ENCODE data around the gene RUNX2. TPM values are rescaled to one million over a fixed set of nuclear protein-coding genes. Genes with fewer than 3 reads are reported as not detected.

Gene RUNX2
- total and polyA plus RNA-seq, 10 of the 15 experiments (the other 5 are each of a cell fraction or from before 2014, with no cell fraction given): 0.01 to 0.77 (median 0.15) TPM; not detected in 3

DNA sequence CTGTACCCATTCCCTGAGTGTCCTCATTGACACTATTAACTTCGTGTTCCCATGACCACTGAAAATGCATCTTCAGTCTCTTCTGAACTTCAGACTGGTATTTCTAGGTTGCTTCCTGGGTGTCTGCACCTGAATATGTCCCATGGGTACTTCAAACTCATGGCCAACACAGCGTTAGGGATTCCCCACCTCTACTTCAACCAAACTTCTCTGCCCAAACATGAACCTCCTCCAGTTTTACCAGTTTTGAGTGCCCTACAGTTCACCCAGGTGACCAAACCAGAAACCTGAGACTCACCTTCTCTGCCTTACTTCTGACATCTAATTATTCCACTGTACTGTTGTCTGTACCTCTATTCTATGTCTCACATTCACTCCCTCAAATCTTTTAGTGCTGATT lies 149.1 kb downstream of the RUNX2 start:
- Histone ChIP-seq H3K36me3 (ENCODE audit: control insufficient read depth in 2 of 2, insufficient read depth in 2 of 2, low read length in 1 of 2) (no peaks in the 10 kb centered on the region), H3K79me2 (ENCODE audit: control insufficient read depth, insufficient read depth, low read length) (no peaks in the 10 kb centered on the region), H3K4me3 (no peak overlapping the region), H2AFZ (ENCODE audit: control insufficient read depth, low read depth, low read length) (no peak overlapping the region), H3K9ac (ENCODE audit: control insufficient read depth, insufficient read depth, low read length) (no peak overlapping the region), H4K20me1 (ENCODE audit: control insufficient read depth, insufficient read depth) (no peaks in the 10 kb centered on the region), H3K27me3 (replicated peaks in 1 of 2; ENCODE audit: control insufficient read depth in 2 of 2, insufficient read depth in 2 of 2, low read length in 1 of 2) (peaks cover 0 to 7% of the 10 kb centered on the region in 2 experiments; a peak in 2 of 4 replicates), H3K9me3 (replicated peaks; ENCODE audit: control insufficient read depth, insufficient read depth, low read length) (no peaks in the 10 kb centered on the region; the same call in 2 of the 3 replicates), H3K4me2 (ENCODE audit: control insufficient read depth, insufficient read depth) (no peak overlapping the region), H3K27ac (ENCODE audit: control insufficient read depth, insufficient read depth) (no peak overlapping the region), H3K4me1 (ENCODE audit: control insufficient read depth, insufficient read depth, low read length) (0 out of 2 replicates have a peak, but pooled peaks cover 5% of the 10 kb centered on the region)
- intact Hi-C loops (cut with micrococcal nuclease; ENCODE audit: unreplicated experiment) (no loop called here), in situ Hi-C loops (cut with MboI) (no loop called here)
- TF ChIP-seq LARP7 (IDR thresholded peaks at IDR 0.05) (no peak), CEBPB (IDR thresholded peaks at IDR 0.05; ENCODE audit: borderline replicate concordance in 1 of 2, low read depth in 2 of 2, low read length in 2 of 2) (no peak), CBX3 (IDR thresholded peaks at IDR 0.05; ENCODE audit: borderline replicate concordance, low read depth) (no peak), MEF2B (IDR thresholded peaks at IDR 0.05; ENCODE audit: partially characterized antibody, poor library complexity, severe bottlenecking) (no peak), ZZZ3 (IDR thresholded peaks at IDR 0.05; ENCODE audit: control insufficient read depth, insufficient read length, low read depth) (no peak), NR2F1 (conservative IDR thresholded peaks at IDR 0.05) (no peak), SMAD1 (IDR thresholded peaks at IDR 0.05; ENCODE audit: low read depth, partially characterized antibody) (no peak), ETV6 (conservative IDR thresholded peaks at IDR 0.05 in 1 of 2, IDR thresholded peaks at IDR 0.05 in 1 of 2; ENCODE audit: borderline replicate concordance in 1 of 2, low read depth in 1 of 2) (no peak), HCFC1 (IDR thresholded peaks at IDR 0.05; ENCODE audit: low read length) (no peak), CHD1 (IDR thresholded peaks at IDR 0.05; ENCODE audit: low read depth, low read length) (no peak)
- TF ChIP-seq, protein P1, sequence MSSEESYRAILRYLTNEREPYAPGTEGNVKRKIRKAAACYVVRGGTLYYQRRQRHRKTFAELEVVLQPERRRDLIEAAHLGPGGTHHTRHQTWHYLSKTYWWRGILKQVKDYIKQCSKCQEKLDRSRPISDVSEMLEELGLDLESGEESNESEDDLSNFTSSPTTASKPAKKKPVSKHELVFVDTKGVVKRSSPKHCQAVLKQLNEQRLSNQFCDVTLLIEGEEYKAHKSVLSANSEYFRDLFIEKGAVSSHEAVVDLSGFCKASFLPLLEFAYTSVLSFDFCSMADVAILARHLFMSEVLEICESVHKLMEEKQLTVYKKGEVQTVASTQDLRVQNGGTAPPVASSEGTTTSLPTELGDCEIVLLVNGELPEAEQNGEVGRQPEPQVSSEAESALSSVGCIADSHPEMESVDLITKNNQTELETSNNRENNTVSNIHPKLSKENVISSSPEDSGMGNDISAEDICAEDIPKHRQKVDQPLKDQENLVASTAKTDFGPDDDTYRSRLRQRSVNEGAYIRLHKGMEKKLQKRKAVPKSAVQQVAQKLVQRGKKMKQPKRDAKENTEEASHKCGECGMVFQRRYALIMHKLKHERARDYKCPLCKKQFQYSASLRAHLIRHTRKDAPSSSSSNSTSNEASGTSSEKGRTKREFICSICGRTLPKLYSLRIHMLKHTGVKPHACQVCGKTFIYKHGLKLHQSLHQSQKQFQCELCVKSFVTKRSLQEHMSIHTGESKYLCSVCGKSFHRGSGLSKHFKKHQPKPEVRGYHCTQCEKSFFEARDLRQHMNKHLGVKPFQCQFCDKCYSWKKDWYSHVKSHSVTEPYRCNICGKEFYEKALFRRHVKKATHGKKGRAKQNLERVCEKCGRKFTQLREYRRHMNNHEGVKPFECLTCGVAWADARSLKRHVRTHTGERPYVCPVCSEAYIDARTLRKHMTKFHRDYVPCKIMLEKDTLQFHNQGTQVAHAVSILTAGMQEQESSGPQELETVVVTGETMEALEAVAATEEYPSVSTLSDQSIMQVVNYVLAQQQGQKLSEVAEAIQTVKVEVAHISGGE (CRISPR knock-in tag; IDR thresholded peaks at IDR 0.05): no peak
- TF ChIP-seq, protein P2, sequence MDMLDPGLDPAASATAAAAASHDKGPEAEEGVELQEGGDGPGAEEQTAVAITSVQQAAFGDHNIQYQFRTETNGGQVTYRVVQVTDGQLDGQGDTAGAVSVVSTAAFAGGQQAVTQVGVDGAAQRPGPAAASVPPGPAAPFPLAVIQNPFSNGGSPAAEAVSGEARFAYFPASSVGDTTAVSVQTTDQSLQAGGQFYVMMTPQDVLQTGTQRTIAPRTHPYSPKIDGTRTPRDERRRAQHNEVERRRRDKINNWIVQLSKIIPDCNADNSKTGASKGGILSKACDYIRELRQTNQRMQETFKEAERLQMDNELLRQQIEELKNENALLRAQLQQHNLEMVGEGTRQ (IDR thresholded peaks at IDR 0.05; ENCODE audit: borderline replicate concordance, low read depth, low read length): no peak
- TF ChIP-seq, protein P3, sequence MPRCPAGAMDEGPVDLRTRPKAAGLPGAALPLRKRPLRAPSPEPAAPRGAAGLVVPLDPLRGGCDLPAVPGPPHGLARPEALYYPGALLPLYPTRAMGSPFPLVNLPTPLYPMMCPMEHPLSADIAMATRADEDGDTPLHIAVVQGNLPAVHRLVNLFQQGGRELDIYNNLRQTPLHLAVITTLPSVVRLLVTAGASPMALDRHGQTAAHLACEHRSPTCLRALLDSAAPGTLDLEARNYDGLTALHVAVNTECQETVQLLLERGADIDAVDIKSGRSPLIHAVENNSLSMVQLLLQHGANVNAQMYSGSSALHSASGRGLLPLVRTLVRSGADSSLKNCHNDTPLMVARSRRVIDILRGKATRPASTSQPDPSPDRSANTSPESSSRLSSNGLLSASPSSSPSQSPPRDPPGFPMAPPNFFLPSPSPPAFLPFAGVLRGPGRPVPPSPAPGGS (IDR thresholded peaks at IDR 0.05; ENCODE audit: borderline replicate concordance, insufficient read depth, low read depth, low read length, poor library complexity, severe bottlenecking): no peak
- no TSS peak for BruUV-seq (replicated peaks)
- ChIA-PET CTCF (no interaction called here), RAD21 (ENCODE audit: unreplicated experiment) (no interaction called here), SMC1A (ENCODE audit: uncharacterized antibody, unreplicated experiment) (no interaction called here), POLR2A (no interaction called here)
- no peak for DNase-seq (ENCODE audit: low read depth, low spot score)
- WGBS (ENCODE audit: insufficient coverage, insufficient replicate concordance, low lambda C conversion rate, missing lambda C conversion rate): 18% methylated on average over 2 of the region's 2 CpGs
- no peak for ATAC-seq
- FAIRE-seq: no peak
